ENCODE results near the gene UBL5. TPM values are rescaled to one million over a fixed set of nuclear protein-coding genes. Genes with fewer than 3 reads are reported as not detected.
"Not testable (repeated sequence)": the region's sequence is repeated elsewhere in the genome, so short reads cannot be mapped to it uniquely, and the experiment has no call there.

UBL5 gene
- polyA plus RNA-seq (2012; ENCODE audit: low read depth, missing spikeins), result 819 TPM

DNA sequence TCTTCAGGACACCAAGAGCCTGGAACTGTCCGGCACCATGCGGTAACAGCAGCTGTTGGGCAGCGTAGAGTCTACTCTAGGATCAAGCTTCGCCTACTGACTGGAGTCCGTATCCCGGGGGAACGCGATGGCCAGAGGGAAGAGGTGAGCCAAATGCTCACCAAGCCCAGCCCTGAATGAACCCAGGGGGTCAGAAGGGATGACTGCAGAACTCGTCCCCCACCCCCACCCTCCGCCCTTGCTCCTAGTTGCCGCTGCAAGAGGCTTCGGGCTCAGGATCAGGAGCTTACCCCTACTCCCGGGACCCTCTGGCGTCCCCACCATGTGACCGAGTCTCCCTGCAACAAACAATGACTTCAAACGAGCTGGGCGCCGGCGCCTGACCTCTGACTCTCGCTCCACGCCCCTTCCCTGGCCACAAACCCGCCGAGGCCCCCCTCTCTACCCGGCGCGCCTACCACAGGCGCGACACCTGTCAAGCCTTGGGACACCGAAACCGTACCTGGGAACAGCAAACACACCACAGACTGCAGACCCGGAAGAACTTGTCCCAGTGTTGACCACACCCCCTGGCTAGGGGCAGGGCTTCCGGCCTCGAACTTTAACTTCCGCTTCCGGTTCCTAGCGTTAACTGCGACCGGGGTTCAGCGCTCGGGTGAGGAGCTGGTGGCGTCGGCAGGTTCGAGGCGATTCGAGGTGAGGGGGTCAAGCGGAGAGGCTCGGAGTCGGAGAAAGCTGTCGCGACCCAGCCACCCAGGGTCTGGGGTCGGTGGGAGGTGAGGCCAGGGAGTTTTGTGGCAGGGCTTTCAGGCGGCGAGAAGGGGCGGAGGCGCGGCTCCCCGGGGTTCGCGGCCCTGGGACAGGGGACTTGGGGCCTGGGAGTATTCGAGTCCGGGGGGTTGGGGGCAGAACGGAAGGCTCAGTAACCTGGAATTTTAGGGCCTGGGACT, at the start of gene UBL5:
Gene UBL5, plus strand, starts transcription at position 630 of the 950 bp plus-strand sequence. CDS start 420 bp downstream, outside the sequence.
- peak; percentile 99 for FAIRE-seq
- TF ChIP-seq SPI1 (IDR thresholded peaks at IDR 0.05; ENCODE audit: low read depth, low read length), result no peak
- TF ChIP-seq POLR2AphosphoS5 (IDR thresholded peaks at IDR 0.05; ENCODE audit: low read depth, low read length), result peak; percentile 90
- peak; percentile 94 for TF ChIP-seq POLR2A (IDR thresholded peaks at IDR 0.05; ENCODE audit: low read depth, low read length)
- TF ChIP-seq POU2F2 (IDR thresholded peaks at IDR 0.05; ENCODE audit: low read depth, low read length), result no peak; the same call in 1 of the 2 replicates
- no peak for TF ChIP-seq PAX5 (IDR thresholded peaks at IDR 0.05; ENCODE audit: insufficient read depth, low read length, severe bottlenecking)
- peak; percentile 69; the same call in 1 of the 2 replicates for TF ChIP-seq TAF1 (IDR thresholded peaks at IDR 0.05; ENCODE audit: low read depth, low read length)
- peak; percentile 95 for DNase-seq (ENCODE audit: insufficient read length, low spot score)

DNA sequence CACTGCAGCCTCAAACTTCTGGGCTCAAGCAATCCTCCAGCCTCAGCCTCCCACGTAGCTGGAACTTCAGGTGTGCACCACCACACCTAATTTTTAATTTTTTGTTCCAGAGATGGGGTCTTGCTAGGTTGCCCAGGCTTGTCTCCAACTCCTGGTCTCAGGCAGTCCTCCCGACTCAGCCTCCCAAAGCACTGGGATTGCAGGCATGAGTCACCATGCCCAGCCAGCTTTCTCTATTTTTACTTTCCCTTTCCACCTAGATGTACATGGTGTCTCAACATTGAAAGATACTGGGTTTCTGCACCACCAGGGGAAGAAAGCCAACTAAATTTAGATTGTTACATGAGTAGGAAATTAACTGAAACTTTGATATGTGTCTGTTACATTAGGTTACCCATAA, 45.4 kb upstream of the UBL5 start:
- FAIRE-seq, result no peak
- TF ChIP-seq TAF1 (IDR thresholded peaks at IDR 0.05; ENCODE audit: low read depth, low read length), result no peak
- no peak for TF ChIP-seq POLR2AphosphoS5 (IDR thresholded peaks at IDR 0.05; ENCODE audit: low read depth, low read length)
- TF ChIP-seq PAX5 (IDR thresholded peaks at IDR 0.05; ENCODE audit: insufficient read depth, low read length, severe bottlenecking), result no peak
- no peak for TF ChIP-seq POLR2A (IDR thresholded peaks at IDR 0.05; ENCODE audit: low read depth, low read length)
- TF ChIP-seq SPI1 (IDR thresholded peaks at IDR 0.05; ENCODE audit: low read depth, low read length), result no peak
- no peak for TF ChIP-seq POU2F2 (IDR thresholded peaks at IDR 0.05; ENCODE audit: low read depth, low read length)
- no peak for DNase-seq (ENCODE audit: insufficient read length, low spot score)

DNA sequence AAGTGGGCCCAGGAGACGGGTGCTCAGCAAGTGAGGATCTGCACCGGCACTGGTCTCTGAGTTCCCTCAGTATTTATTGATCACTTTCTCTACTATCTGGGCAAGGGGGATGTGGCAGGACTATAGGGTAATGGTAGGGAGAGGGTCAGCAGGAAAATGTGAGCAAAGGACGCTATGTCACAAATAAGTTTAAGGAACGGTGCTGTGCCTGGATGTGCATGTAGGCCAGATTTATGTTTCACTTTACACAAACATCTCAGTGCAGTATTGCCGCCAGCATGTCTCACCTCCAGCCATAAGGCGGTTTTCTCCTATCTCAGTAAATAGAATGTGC, 43.6 kb upstream of the UBL5 start:
- not testable (repeated sequence) for FAIRE-seq; DNase-seq (ENCODE audit: insufficient read length, low spot score)

DNA sequence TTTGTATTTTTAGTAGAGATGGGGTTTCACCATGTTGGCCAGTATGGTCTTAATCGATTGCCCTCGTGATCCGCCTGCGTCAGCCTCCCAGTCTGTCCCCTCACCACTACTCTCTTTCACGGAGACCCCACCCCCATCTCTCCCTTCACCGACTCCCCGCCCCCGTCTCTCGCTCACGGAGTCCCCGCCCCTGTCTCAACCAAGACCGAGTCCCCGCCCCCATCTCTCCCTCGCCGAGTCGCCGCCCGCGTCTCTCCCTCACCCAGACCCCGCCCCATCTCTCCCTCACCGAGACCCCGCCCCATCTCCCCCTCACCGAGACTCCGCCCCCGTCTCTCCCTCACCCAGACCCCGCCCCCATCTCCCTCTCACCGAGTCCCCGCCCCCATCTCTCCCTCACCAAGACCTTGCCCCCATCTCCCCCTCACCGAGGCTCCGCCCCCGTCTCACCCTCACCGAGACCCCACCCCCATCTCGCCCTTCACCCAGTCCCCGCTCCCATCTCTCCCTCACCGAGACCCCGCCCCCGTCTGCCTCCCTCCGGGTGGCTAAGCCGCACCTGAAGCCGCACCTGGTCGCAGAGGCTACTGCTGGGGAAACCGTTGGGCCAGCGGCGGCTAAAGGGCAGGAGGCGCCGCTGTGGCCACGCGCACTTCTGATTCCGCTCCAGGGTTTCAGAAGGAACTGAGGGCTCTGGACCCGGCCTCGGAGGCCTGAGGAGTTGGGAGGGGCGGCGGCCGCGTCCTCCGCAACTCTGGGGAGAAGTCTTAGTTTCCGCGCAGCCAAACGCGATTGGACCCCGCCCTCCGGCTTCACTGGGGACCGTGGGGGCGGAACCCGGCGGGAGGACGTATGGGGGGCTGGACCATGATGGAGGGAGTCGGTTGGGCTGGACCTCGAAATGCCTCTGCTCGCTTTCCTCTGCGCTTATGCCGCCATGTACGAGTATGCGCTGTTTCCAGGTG, 42.1 kb upstream of the UBL5 start:
- peak; percentile 95 for FAIRE-seq
- peak; percentile 85 for DNase-seq (ENCODE audit: insufficient read length, low spot score)
- TF ChIP-seq POLR2AphosphoS5 (IDR thresholded peaks at IDR 0.05; ENCODE audit: low read depth, low read length), result peak; percentile 55; the same call in 1 of the 2 replicates
- no peak for TF ChIP-seq PAX5 (IDR thresholded peaks at IDR 0.05; ENCODE audit: insufficient read depth, low read length, severe bottlenecking)
- no peak for TF ChIP-seq POU2F2 (IDR thresholded peaks at IDR 0.05; ENCODE audit: low read depth, low read length)
- TF ChIP-seq TAF1 (IDR thresholded peaks at IDR 0.05; ENCODE audit: low read depth, low read length), result no peak
- TF ChIP-seq SPI1 (IDR thresholded peaks at IDR 0.05; ENCODE audit: low read depth, low read length), result no peak
- no peak for TF ChIP-seq POLR2A (IDR thresholded peaks at IDR 0.05; ENCODE audit: low read depth, low read length)

DNA sequence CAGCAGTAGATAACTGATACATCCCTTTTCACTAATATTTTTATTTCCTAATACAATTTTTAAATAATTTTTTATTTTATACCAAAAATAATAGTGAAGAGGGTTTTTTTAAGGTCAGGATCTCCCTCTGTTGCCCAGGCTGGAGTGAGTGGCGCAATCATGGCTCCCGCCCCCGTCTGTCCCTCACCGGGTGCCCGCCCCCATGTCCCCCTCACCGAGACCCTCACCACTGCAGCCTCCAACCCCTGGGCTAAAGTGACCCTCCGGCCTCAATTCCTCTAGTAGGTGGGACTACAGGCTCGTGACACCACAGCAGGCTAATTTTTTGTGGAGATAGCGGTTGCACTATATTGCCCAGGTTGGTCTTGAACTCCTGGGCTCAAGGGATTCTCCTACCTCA, 41.4 kb upstream of the UBL5 start:
- no peak for FAIRE-seq
- no peak for DNase-seq (ENCODE audit: insufficient read length, low spot score)
- TF ChIP-seq TAF1 (IDR thresholded peaks at IDR 0.05; ENCODE audit: low read depth, low read length) (no peak), PAX5 (IDR thresholded peaks at IDR 0.05; ENCODE audit: insufficient read depth, low read length, severe bottlenecking) (no peak), POLR2AphosphoS5 (IDR thresholded peaks at IDR 0.05; ENCODE audit: low read depth, low read length) (no peak), SPI1 (IDR thresholded peaks at IDR 0.05; ENCODE audit: low read depth, low read length) (no peak), POU2F2 (IDR thresholded peaks at IDR 0.05; ENCODE audit: low read depth, low read length) (no peak), POLR2A (IDR thresholded peaks at IDR 0.05; ENCODE audit: low read depth, low read length) (no peak)

DNA sequence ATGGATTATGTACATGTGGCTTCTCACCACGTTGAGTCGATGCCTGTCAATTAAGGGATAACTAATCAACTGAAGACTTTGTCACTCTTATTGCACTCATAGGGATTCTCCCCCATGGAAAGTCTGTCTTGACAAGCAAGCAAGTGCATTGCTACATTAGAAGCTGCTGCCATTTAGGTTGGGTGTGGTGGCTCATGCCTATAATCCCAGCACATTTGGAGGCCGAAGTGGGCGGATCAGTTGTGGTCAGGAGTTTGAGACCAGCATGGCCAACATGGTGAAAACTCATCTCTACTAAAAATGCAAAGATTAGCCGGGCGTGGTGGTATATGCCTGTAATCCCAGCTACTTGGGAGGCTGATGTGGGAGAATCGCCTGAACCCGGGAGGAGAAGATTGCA, 40.9 kb upstream of the UBL5 start:
- no peak for TF ChIP-seq POU2F2 (IDR thresholded peaks at IDR 0.05; ENCODE audit: low read depth, low read length)
- no peak for TF ChIP-seq PAX5 (IDR thresholded peaks at IDR 0.05; ENCODE audit: insufficient read depth, low read length, severe bottlenecking)
- TF ChIP-seq POLR2AphosphoS5 (IDR thresholded peaks at IDR 0.05; ENCODE audit: low read depth, low read length), result no peak
- no peak for TF ChIP-seq TAF1 (IDR thresholded peaks at IDR 0.05; ENCODE audit: low read depth, low read length)
- no peak for TF ChIP-seq SPI1 (IDR thresholded peaks at IDR 0.05; ENCODE audit: low read depth, low read length)
- no peak for TF ChIP-seq POLR2A (IDR thresholded peaks at IDR 0.05; ENCODE audit: low read depth, low read length)
- FAIRE-seq (no peak), DNase-seq (ENCODE audit: insufficient read length, low spot score) (no peak)

DNA sequence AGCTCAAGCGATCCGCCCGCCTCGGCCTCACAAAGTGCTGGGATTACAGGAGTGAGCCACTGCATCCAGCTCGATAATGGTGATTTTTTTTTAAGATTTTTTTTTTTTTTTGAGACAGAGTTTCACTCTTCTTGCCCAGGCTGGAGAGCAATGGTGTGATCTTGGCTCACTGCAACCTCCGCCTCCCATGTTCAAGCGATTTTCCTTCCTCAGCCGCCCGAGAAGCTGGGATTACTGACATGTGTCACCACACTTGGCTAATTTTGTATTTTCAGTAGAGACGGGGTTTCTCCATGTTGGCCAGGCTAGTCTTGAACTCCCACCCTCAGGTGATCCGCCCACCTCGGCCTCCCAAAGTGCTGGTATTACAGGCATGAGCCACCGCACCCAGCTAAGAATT, 39.1 kb upstream of the UBL5 start:
- not testable (repeated sequence) for DNase-seq (ENCODE audit: insufficient read length, low spot score); FAIRE-seq

DNA sequence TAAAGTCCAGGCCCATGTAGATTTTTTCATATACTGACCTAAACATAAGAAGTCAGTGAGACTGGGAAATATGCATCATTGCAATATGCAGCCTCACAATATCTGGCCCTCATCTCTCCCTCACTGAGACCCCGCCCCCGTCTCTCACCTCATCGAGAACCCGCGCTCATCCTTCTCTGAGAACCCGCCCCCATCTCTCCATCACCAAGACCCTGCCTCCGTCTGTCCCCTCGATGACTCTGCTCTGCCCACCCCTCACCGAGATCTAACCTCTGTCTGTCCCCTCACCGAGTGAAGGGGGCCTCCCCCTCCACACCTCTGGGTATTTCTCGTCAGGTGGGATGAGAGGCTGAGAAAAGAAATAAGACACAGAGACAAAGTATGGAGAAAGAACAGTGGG, 38.7 kb upstream of the UBL5 start:
- DNase-seq (ENCODE audit: insufficient read length, low spot score) (no peak), FAIRE-seq (no peak)
- TF ChIP-seq POLR2A (IDR thresholded peaks at IDR 0.05; ENCODE audit: low read depth, low read length), result no peak
- TF ChIP-seq POU2F2 (IDR thresholded peaks at IDR 0.05; ENCODE audit: low read depth, low read length), result no peak
- TF ChIP-seq SPI1 (IDR thresholded peaks at IDR 0.05; ENCODE audit: low read depth, low read length), result no peak
- TF ChIP-seq TAF1 (IDR thresholded peaks at IDR 0.05; ENCODE audit: low read depth, low read length), result no peak
- no peak for TF ChIP-seq POLR2AphosphoS5 (IDR thresholded peaks at IDR 0.05; ENCODE audit: low read depth, low read length)
- no peak for TF ChIP-seq PAX5 (IDR thresholded peaks at IDR 0.05; ENCODE audit: insufficient read depth, low read length, severe bottlenecking)

DNA sequence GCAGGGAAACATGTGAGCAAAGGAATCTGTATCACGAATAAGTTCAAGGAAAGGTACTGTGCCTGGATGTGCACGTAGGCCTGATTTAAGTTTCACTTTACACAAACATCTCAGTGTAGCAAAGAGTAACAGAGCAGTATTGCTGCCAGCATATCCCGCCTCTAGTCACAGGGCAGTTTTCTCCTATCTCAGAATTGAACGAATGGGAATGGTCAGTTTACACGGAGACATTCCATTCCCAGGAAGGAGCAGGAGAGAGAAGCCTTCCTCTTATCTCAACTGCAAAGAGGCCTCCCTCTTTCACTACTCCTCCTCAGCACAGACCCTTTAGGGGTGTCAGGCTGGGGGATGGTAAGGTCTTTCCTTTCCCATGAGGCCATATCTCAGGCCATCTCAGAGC, 38.1 kb upstream of the UBL5 start:
- not testable (repeated sequence) for FAIRE-seq; DNase-seq (ENCODE audit: insufficient read length, low spot score)

DNA sequence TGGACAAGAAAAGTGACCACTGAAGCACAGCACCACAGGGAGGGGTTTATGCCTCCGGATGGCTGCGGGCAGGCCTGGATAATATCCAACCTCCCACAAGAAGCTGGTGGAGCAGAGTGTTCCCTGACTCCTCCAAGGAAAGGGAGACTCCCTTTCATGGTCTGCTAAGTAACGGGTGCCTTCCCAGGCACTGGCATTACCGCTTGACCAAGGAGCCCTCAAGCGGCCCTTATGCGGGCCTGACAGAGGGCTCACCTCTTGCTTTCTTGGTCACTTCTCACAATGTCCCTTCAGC, 36.7 kb upstream of the UBL5 start:
- not testable (repeated sequence) for FAIRE-seq; DNase-seq (ENCODE audit: insufficient read length, low spot score)

All from GM12891 (cell line).